ENCODE data around the gene STAT5B. TPM values are rescaled to one million over a fixed set of nuclear protein-coding genes. Genes with fewer than 3 reads are reported as not detected.
"Not testable (repeated sequence)": the region's sequence is repeated elsewhere in the genome, so short reads cannot be mapped to it uniquely, and the experiment has no call there.

Gene STAT5B
- 100 to 1,000 TPM; 131 to 134 TPM for total RNA-seq

GRCh38 chr17:42276359-42276608, at the start of gene STAT5B:
STAT5B (minus strand) TSS chr17:42276391; CDS start chr17:42232127, 44,264 bp downstream.
- Mint-ChIP-seq H3K4me1 (peaks cover 41% of the 10 kb centered on the region), H3K9me3 (no peaks in the 10 kb centered on the region), H3K4me3 (peak within 1 kb of the TSS; percentile 91), H3K36me3 (peaks cover 4% of the 10 kb centered on the region), H3K27ac (peak within 1 kb of the TSS; percentile 91), H3K27me3 (no peaks in the 10 kb centered on the region)
- DNase-seq (peak; percentile 91), ATAC-seq (ENCODE audit: low read depth) (peak; percentile 72)
- POLR2A ChIA-PET: interaction anchor here (1.1 to 6.2 kb wide), 4 partner anchors 12 to 722 kb away, joined by 5 to 108 read pairs (median 35); partner anchors contain the start of gene STAT5A

GRCh38 chr17:42325026-42325425, 48.8 kb upstream of the STAT5B start:
- POLR2A ChIA-PET: interaction anchor here (1.2 kb wide), 1 partner anchor 216 kb away, joined by 3 read pairs; no protein-coding TSS in a partner anchor
- DNase-seq (no peak), ATAC-seq (ENCODE audit: low read depth) (no peak)
- H3K9me3 Mint-ChIP-seq: no peaks in the 10 kb centered on the region
- H3K27me3 Mint-ChIP-seq: no peaks in the 10 kb centered on the region
- peaks cover 33% of the 10 kb centered on the region for H3K36me3 Mint-ChIP-seq
- peaks cover 31% of the 10 kb centered on the region for H3K4me1 Mint-ChIP-seq
- H3K27ac Mint-ChIP-seq: no peak overlapping the region
- H3K4me3 Mint-ChIP-seq: no peak overlapping the region

- no peaks in the 10 kb centered on the region for H3K9me3 Mint-ChIP-seq
- H3K27me3 Mint-ChIP-seq: no peaks in the 10 kb centered on the region
- peak overlapping the region; percentile 81 for H3K27ac Mint-ChIP-seq
- POLR2A ChIA-PET: interaction anchor here (0.7 to 1.2 kb wide), 3 partner anchors 80 to 213 kb away, joined by 3 to 4 read pairs (median 4); no protein-coding TSS in a partner anchor
- H3K4me1 Mint-ChIP-seq: peaks cover 36% of the 10 kb centered on the region
- ATAC-seq (ENCODE audit: low read depth): no peak
- no peak for DNase-seq
- H3K36me3 Mint-ChIP-seq: peaks cover 31% of the 10 kb centered on the region
- H3K4me3 Mint-ChIP-seq: no peak overlapping the region
These were observed 47.1 kb upstream of the STAT5B start for GRCh38 chr17:42323268-42323773.

- peak overlapping the region; percentile 81 for H3K27ac Mint-ChIP-seq
- H3K4me1 Mint-ChIP-seq: peaks cover 36% of the 10 kb centered on the region
- ATAC-seq (ENCODE audit: low read depth) (peak; percentile 89), DNase-seq (peak; percentile 88)
- H3K4me3 Mint-ChIP-seq: peak overlapping the region; percentile 30
- H3K36me3 Mint-ChIP-seq: peaks cover 31% of the 10 kb centered on the region
- no peaks in the 10 kb centered on the region for H3K27me3 Mint-ChIP-seq
- H3K9me3 Mint-ChIP-seq: no peaks in the 10 kb centered on the region
- POLR2A ChIA-PET: interaction anchor here (1.2 to 2.2 kb wide), 3 partner anchors 80 to 214 kb away, joined by 4 to 6 read pairs (median 6); no protein-coding TSS in a partner anchor
These were observed 46.4 kb upstream of the STAT5B start for GRCh38 chr17:42322382-42323267.

DNA sequence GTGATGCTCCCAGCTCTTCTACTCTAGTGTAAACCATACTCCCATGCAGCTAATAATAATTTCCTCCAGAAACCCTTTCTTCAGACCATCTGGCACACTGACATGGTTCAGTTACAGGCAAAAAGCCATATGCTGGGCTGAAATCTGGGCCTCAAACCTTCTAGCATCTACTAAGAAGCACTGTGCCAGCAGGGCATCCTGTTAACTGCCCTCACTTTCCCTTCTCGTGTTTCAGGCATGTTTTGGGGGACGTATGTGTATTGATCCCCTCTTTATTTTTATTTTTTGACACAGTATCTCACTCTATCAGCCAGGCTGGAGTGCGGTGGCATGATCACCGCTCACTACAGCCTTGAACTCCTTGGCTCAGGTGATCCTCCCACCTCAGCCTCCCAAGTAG, 45.4 kb upstream of the STAT5B start:
- Mint-ChIP-seq H3K36me3 (peaks cover 36% of the 10 kb centered on the region), H3K4me3 (no peak overlapping the region), H3K4me1 (peaks cover 45% of the 10 kb centered on the region), H3K27ac (peak overlapping the region; percentile 70), H3K27me3 (no peaks in the 10 kb centered on the region), H3K9me3 (no peaks in the 10 kb centered on the region)
- no peak for DNase-seq
- POLR2A ChIA-PET: interaction anchor here (0.6 to 2.2 kb wide), 3 partner anchors 56 to 85 kb away, joined by 4 to 6 read pairs (median 6); no protein-coding TSS in a partner anchor
- no peak for ATAC-seq (ENCODE audit: low read depth)

GRCh38 chr17:42317967-42318366, 41.8 kb upstream of the STAT5B start:
- H3K27me3 Mint-ChIP-seq; ATAC-seq (ENCODE audit: low read depth); DNase-seq; H3K27ac Mint-ChIP-seq; H3K9me3 Mint-ChIP-seq; H3K4me3 Mint-ChIP-seq: not testable (repeated sequence)
- Mint-ChIP-seq H3K4me1 (peaks cover 67% of the 10 kb centered on the region), H3K36me3 (peaks cover 41% of the 10 kb centered on the region)
- POLR2A ChIA-PET: interaction anchor here (0.6 to 1.1 kb wide), 2 partner anchors 14 to 89 kb away, joined by 3 to 6 read pairs; no protein-coding TSS in a partner anchor

DNA sequence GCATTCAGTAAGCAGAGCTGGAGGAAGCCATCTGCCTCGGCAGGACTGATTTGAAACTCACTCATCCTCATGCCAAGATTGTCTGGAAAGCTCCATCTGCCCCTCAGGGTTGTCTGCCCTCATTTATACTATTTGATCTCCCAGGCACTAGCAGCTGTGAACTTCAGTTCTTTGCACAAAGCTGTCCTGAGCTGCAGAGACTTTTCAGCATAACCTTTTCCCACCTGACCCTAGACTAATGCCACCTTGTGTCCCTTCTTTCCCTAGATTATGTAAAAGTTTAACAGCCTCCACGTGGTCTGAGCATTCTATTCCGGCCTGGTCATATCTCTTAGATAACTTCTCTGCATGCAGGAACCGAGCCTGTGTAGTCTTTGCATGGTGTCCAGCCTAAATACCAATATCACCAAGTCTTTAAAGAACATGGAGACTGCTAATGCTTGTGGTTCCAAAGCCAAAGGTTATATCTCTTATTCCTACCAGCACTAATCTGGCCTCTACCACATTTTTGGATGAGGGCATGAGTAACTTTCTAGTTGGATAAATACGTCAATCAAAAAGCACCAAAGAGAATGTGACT, 41.2 kb upstream of the STAT5B start:
- Mint-ChIP-seq H3K9me3 (no peaks in the 10 kb centered on the region), H3K36me3 (peaks cover 40% of the 10 kb centered on the region), H3K4me3 (no peak overlapping the region), H3K27me3 (no peaks in the 10 kb centered on the region), H3K4me1 (peaks cover 64% of the 10 kb centered on the region), H3K27ac (peak overlapping the region; percentile 3)
- POLR2A ChIA-PET: interaction anchor here (0.6 to 0.9 kb wide), 2 partner anchors 15 to 90 kb away, joined by 3 to 5 read pairs; no protein-coding TSS in a partner anchor
- ATAC-seq (ENCODE audit: low read depth) (no peak), DNase-seq (no peak)

- DNase-seq (no peak), ATAC-seq (ENCODE audit: low read depth) (no peak)
- Mint-ChIP-seq H3K9me3 (no peaks in the 10 kb centered on the region), H3K4me3 (no peak overlapping the region), H3K36me3 (peaks cover 35% of the 10 kb centered on the region), H3K4me1 (peaks cover 63% of the 10 kb centered on the region), H3K27ac (peak overlapping the region; percentile 7), H3K27me3 (no peaks in the 10 kb centered on the region)
- POLR2A ChIA-PET: interaction anchor here (0.9 to 1.1 kb wide), 2 partner anchors 89 to 90 kb away, joined by 4 to 5 read pairs; no protein-coding TSS in a partner anchor
These were observed 40.6 kb upstream of the STAT5B start for GRCh38 chr17:42316755-42317154.

GRCh38 chr17:42315402-42316156, 39.4 kb upstream of the STAT5B start:
- Mint-ChIP-seq H3K4me1 (peaks cover 64% of the 10 kb centered on the region), H3K4me3 (peak overlapping the region; percentile 66), H3K27ac (peak overlapping the region; percentile 83), H3K9me3 (no peaks in the 10 kb centered on the region), H3K27me3 (no peaks in the 10 kb centered on the region), H3K36me3 (peaks cover 29% of the 10 kb centered on the region)
- POLR2A ChIA-PET: interaction anchor here (0.7 to 1.2 kb wide), 4 partner anchors 27 to 91 kb away, joined by 3 to 9 read pairs (median 4); partner anchors contain the start of gene STAT3
- DNase-seq (no peak), ATAC-seq (ENCODE audit: low read depth) (no peak)

- H3K4me3 Mint-ChIP-seq: no peak overlapping the region
- DNase-seq: no peak
These were observed 37.8 kb upstream of the STAT5B start for GRCh38 chr17:42313773-42314566.

GRCh38 chr17:42313389-42313772, 37.2 kb upstream of the STAT5B start:
- POLR2A ChIA-PET: interaction anchor here (0.6 to 2.2 kb wide), 6 partner anchors 51 to 93 kb away, joined by 3 to 13 read pairs (median 4); no protein-coding TSS in a partner anchor
- no peak overlapping the region for H3K27ac Mint-ChIP-seq
- no peaks in the 10 kb centered on the region for H3K9me3 Mint-ChIP-seq
- H3K4me3 Mint-ChIP-seq: no peak overlapping the region
- H3K4me1 Mint-ChIP-seq: peaks cover 55% of the 10 kb centered on the region
- ATAC-seq (ENCODE audit: low read depth): no peak
- no peak for DNase-seq
- H3K27me3 Mint-ChIP-seq: no peaks in the 10 kb centered on the region
- peaks cover 25% of the 10 kb centered on the region for H3K36me3 Mint-ChIP-seq

More at GRCh38 chr17:42313773-42314566, 37.8 kb upstream of the STAT5B start:
- POLR2A ChIA-PET: interaction anchor here (0.6 to 2.2 kb wide), 5 partner anchors 13 to 223 kb away, joined by 3 to 13 read pairs (median 7); no protein-coding TSS in a partner anchor
- ATAC-seq (ENCODE audit: low read depth): no peak
- H3K27me3 Mint-ChIP-seq: no peaks in the 10 kb centered on the region
- H3K27ac Mint-ChIP-seq: no peak overlapping the region
- peaks cover 27% of the 10 kb centered on the region for H3K36me3 Mint-ChIP-seq
- peaks cover 55% of the 10 kb centered on the region for H3K4me1 Mint-ChIP-seq
- H3K9me3 Mint-ChIP-seq: no peaks in the 10 kb centered on the region

Measured in activated naive CD8-positive, alpha-beta T cell treated with anti-CD3 and anti-CD28 coated beads, Interleukin-2, amount 10 ng/mL, durations not matched to agents 7 days and 5 days (primary cell).